Measurements from ENCODE around the gene TRAF4.

DNA sequence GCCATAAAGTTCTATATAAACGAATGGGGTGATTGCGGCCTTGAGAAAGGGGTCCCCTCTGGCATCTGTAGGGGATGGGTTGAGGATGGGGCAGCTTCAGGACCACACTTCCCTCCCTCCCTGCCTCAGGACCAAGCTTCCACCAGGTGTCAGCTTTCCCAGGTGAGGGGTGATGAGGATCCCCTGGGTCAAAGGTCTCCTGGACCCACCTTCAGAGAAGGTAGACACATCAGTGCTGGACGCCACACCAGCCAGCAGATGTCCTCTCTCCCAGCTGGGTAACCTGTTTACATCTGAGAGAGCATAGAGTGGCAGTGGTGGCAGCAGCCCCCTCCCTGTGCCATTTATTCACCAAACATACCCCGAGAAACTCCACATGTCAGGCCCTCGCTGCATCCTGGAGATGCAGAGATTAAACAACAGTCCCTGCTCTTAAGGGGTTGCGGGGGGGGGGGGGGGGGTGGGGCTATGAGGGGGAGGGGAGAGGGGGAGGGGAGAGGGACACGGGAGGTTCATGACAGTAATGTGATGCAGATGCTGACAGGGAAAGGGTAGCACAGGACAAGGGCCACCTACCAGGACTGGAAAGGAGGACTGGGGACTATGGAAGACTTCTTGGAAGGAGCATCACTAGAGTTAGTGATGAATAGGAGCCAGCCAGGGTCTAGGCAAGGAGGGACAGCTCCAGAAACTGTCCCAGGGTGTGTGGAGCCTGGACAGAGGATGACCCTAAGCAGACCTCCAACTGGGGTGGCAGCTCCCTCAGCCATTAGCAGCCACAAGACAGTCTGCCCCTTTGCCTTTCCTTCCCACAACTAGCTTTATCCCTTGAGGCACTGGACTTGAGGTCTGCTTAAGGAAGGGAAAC is 37.1 kb upstream of the TRAF4 start:
- TF ChIP-seq, protein P1, sequence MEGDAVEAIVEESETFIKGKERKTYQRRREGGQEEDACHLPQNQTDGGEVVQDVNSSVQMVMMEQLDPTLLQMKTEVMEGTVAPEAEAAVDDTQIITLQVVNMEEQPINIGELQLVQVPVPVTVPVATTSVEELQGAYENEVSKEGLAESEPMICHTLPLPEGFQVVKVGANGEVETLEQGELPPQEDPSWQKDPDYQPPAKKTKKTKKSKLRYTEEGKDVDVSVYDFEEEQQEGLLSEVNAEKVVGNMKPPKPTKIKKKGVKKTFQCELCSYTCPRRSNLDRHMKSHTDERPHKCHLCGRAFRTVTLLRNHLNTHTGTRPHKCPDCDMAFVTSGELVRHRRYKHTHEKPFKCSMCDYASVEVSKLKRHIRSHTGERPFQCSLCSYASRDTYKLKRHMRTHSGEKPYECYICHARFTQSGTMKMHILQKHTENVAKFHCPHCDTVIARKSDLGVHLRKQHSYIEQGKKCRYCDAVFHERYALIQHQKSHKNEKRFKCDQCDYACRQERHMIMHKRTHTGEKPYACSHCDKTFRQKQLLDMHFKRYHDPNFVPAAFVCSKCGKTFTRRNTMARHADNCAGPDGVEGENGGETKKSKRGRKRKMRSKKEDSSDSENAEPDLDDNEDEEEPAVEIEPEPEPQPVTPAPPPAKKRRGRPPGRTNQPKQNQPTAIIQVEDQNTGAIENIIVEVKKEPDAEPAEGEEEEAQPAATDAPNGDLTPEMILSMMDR (IDR thresholded peaks at IDR 0.05; ENCODE audit: extremely low read depth in 1 of 2, insufficient read depth in 1 of 2, low read depth in 1 of 2, low read length in 2 of 2): no peak
- no peak for TF ChIP-seq EZH2 (IDR thresholded peaks at IDR 0.05; ENCODE audit: borderline replicate concordance, low read depth, low read length, severe bottlenecking)
- TF ChIP-seq POLR2A (IDR thresholded peaks at IDR 0.05; ENCODE audit: low read depth, low read length): no peak
- no peak for TF ChIP-seq POLR2AphosphoS5 (IDR thresholded peaks at IDR 0.05; ENCODE audit: insufficient read depth, low read depth, low read length)
- TF ChIP-seq JUN (IDR thresholded peaks at IDR 0.05; ENCODE audit: borderline replicate concordance, insufficient read depth, insufficient read length, low read depth): no peak
- no peak for TF ChIP-seq MYC (IDR thresholded peaks at IDR 0.05; ENCODE audit: low read depth, low read length)
- no peak for TF ChIP-seq GATA2 (IDR thresholded peaks at IDR 0.05; ENCODE audit: insufficient read depth, insufficient read length, low read depth, low read length)
- TF ChIP-seq, protein P2, sequence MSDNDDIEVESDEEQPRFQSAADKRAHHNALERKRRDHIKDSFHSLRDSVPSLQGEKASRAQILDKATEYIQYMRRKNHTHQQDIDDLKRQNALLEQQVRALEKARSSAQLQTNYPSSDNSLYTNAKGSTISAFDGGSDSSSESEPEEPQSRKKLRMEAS (IDR thresholded peaks at IDR 0.05; ENCODE audit: insufficient read depth, insufficient read length): no peak
- no peak for TF ChIP-seq FOS (IDR thresholded peaks at IDR 0.05; ENCODE audit: borderline replicate concordance, insufficient read depth, low read length)

Measured in endothelial cell of umbilical vein (primary cell).